ENCODE data around the gene RFNG.

Gene RFNG

GRCh38 chr17:81999976-82000802 lies 51.4 kb downstream of the RFNG start:
- TF ChIP-seq, protein P1, sequence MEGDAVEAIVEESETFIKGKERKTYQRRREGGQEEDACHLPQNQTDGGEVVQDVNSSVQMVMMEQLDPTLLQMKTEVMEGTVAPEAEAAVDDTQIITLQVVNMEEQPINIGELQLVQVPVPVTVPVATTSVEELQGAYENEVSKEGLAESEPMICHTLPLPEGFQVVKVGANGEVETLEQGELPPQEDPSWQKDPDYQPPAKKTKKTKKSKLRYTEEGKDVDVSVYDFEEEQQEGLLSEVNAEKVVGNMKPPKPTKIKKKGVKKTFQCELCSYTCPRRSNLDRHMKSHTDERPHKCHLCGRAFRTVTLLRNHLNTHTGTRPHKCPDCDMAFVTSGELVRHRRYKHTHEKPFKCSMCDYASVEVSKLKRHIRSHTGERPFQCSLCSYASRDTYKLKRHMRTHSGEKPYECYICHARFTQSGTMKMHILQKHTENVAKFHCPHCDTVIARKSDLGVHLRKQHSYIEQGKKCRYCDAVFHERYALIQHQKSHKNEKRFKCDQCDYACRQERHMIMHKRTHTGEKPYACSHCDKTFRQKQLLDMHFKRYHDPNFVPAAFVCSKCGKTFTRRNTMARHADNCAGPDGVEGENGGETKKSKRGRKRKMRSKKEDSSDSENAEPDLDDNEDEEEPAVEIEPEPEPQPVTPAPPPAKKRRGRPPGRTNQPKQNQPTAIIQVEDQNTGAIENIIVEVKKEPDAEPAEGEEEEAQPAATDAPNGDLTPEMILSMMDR (IDR thresholded peaks at IDR 0.05): no peak

DNA sequence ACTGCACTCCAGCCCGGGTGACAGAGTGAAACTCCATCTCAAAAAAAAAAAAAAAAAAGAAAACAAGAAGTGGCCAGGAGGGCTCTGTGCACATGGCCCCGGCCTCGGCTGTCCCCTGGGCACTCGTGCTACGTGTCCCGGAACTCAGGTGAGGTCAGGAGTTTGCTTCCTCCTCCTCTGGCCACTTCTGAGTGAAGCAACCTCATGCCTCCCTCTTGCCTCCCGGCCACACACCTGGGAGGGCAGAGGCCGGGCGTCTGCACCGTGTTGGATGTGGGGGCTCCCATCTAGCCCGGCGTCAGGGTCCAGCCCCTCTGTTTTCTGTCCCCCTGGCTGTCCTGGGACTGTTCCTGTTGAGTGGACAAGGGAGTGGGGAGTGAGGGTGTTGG lies 52.0 kb downstream of the RFNG start:
- TF ChIP-seq, protein P1 (IDR thresholded peaks at IDR 0.05): no peak

DNA sequence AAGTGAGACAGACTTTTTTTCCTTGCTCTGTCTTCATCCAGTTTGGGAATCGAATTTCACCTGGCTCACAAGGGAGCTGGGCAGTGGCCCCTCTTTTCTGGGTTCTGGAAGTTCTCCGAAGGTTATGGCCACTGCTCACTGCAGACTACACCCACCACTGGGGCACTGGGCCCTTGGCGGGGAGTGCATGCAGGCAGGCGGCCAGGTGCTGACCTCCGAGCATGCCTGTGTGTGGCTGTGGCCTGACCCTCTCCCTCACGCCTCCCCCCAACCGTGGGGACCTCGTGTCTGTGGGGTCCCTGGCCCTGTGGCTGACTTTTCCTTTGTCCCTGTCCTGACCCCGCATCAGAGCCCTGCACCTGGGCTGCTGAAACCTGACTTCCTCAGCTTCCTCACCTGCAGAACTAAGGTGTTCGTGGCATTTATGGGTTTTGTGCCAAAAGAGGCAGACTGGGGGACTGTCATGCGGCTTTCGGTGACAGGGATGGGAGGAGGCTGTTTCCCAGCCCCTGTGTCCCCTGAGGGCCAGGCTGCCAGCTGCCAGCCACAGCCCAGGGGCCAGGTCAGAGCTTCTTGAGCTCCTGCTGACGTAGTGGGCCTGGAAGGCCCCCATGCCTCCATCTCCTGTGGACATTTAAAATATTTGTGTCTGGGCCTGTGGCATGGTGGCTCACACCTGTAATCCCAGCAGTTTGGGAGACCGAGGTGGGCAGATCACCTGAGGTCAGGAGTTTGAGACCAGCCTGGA lies 52.7 kb downstream of the RFNG start:
- TF ChIP-seq, protein P1 (IDR thresholded peaks at IDR 0.05): no peak

GRCh38 chr17:81998212-81998611 lies 53.4 kb downstream of the RFNG start:
- TF ChIP-seq, protein P1 (IDR thresholded peaks at IDR 0.05): no peak

Measured in LNCAP (cell line).